ENCODE data around the gene ATCAY.

Gene ATCAY

GRCh38 chr19:3880471-3881271 lies at the start of gene ATCAY:
TSS of gene ATCAY (plus strand) at chr19:3880685. CDS start at chr19:3885768, 5,083 bp downstream.
- DNase-seq = peak; percentile 86

- no peak for DNase-seq
Observed at GRCh38 chr19:3831601-3832000, 48.9 kb upstream of the ATCAY start.

- no peak for DNase-seq
Observed at GRCh38 chr19:3832001-3832400, 48.5 kb upstream of the ATCAY start.

- DNase-seq = no peak
Observed at GRCh38 chr19:3833578-3834348, 46.7 kb upstream of the ATCAY start.

- DNase-seq = no peak
Observed at GRCh38 chr19:3834349-3835054, 46.0 kb upstream of the ATCAY start.

- no peak for DNase-seq
Observed at GRCh38 chr19:3835055-3835435, 45.4 kb upstream of the ATCAY start.

GRCh38 chr19:3836887-3837286 lies 43.6 kb upstream of the ATCAY start:
- DNase-seq = no peak

GRCh38 chr19:3837332-3837731 lies 43.2 kb upstream of the ATCAY start:
- no peak for DNase-seq

GRCh38 chr19:3837922-3838321 lies 42.6 kb upstream of the ATCAY start:
- DNase-seq = no peak

- DNase-seq = no peak
Observed at GRCh38 chr19:3838661-3839060, 41.8 kb upstream of the ATCAY start.

GRCh38 chr19:3839941-3840340 lies 40.5 kb upstream of the ATCAY start:
- DNase-seq = no peak

- no peak for DNase-seq
Observed at GRCh38 chr19:3840804-3841203, 39.7 kb upstream of the ATCAY start.

GRCh38 chr19:3842948-3843347 lies 37.5 kb upstream of the ATCAY start:
- DNase-seq = no peak

- no peak for DNase-seq
Observed at GRCh38 chr19:3844596-3844995, 35.9 kb upstream of the ATCAY start.

- DNase-seq = peak; percentile 52
Observed at GRCh38 chr19:3849092-3849491, 31.4 kb upstream of the ATCAY start.

- DNase-seq = no peak
Observed at GRCh38 chr19:3849787-3850186, 30.7 kb upstream of the ATCAY start.

GRCh38 chr19:3850320-3850972 lies 30.0 kb upstream of the ATCAY start:
- DNase-seq = no peak

- no peak for DNase-seq
Observed at GRCh38 chr19:3851254-3852176, 29.0 kb upstream of the ATCAY start.

GRCh38 chr19:3852177-3852511 lies 28.3 kb upstream of the ATCAY start:
- DNase-seq = no peak

- DNase-seq = peak; percentile 40
Observed at GRCh38 chr19:3852614-3853254, 27.8 kb upstream of the ATCAY start.

GRCh38 chr19:3855320-3855719 lies 25.2 kb upstream of the ATCAY start:
- peak; percentile 11 for DNase-seq
